Measurements from ENCODE around the gene TANGO2. TPM values are rescaled to one million over a fixed set of nuclear protein-coding genes. Genes with fewer than 3 reads are reported as not detected.

TANGO2 gene
- total and polyA plus RNA-seq, 9 donors = 11.0 to 17.5 (median 13.3) TPM

GRCh38 chr22:19986410-19987341 is 34.2 kb upstream of the TANGO2 start:
- intact Hi-C loops (cut with DNase I) = no loop called here
- peak; percentile 77 to 88 (median 84) for DNase-seq
- no peaks in the 10 kb centered on the region for H3K4me1 ChIP-seq (ENCODE audit: insufficient read depth)

GRCh38 chr22:19987394-19988306 is 33.3 kb upstream of the TANGO2 start:
- no peaks in the 10 kb centered on the region for H3K27me3 ChIP-seq
- H3K36me3 ChIP-seq = no peaks in the 10 kb centered on the region
- intact Hi-C loops (cut with DNase I) = no loop called here
- H3K4me1 ChIP-seq (ENCODE audit: insufficient read depth) = no peaks in the 10 kb centered on the region
- WGBS, 3 donors = 60 to 87% (median 64%) methylated on average over 13 to 24 of the region's 24 CpGs
- TF ChIP-seq POLR2A (IDR thresholded peaks at IDR 0.05) (no peak), CTCF (IDR thresholded peaks at IDR 0.05) (no peak), EP300 (IDR thresholded peaks at IDR 0.05) (no peak)
- no peak overlapping the region for H3K4me3 ChIP-seq
- DNase-seq = peak in 1 of 5 donors; percentile 44
- H3K27ac ChIP-seq = no peak overlapping the region
- no peaks in the 10 kb centered on the region for H3K9me3 ChIP-seq

More at GRCh38 chr22:19986410-19987341, 34.2 kb upstream of the TANGO2 start:
- Histone ChIP-seq H3K36me3 (no peaks in the 10 kb centered on the region), H3K9me3 (no peaks in the 10 kb centered on the region), H3K4me3 (peak overlapping the region; percentile 54), H3K27me3 (no peaks in the 10 kb centered on the region), H3K27ac (peak overlapping the region in 1 of 2 donors; percentile 42)
- TF ChIP-seq POLR2A (IDR thresholded peaks at IDR 0.05) (peak; percentile 56), EP300 (IDR thresholded peaks at IDR 0.05) (no peak), CTCF (IDR thresholded peaks at IDR 0.05) (no peak)
- 1% methylated on average over 30 to 76 of the region's 76 CpGs for WGBS, 3 donors

GRCh38 chr22:19988331-19988808 is 32.5 kb upstream of the TANGO2 start:
- no peak overlapping the region for H3K27ac ChIP-seq
- intact Hi-C loops (cut with DNase I) = no loop called here
- WGBS, 3 donors = 92 to 94% (median 93%) methylated on average over 9 of the region's 9 CpGs

More at GRCh38 chr22:19988331-19988808, 32.5 kb upstream of the TANGO2 start:
- Histone ChIP-seq H3K36me3 (no peaks in the 10 kb centered on the region), H3K4me3 (no peak overlapping the region), H3K9me3 (no peaks in the 10 kb centered on the region), H3K27me3 (no peaks in the 10 kb centered on the region), H3K4me1 (ENCODE audit: insufficient read depth) (no peaks in the 10 kb centered on the region)
- peak in 2 of 5 donors; percentile 29 to 45 for DNase-seq
- TF ChIP-seq CTCF (IDR thresholded peaks at IDR 0.05) (no peak), POLR2A (IDR thresholded peaks at IDR 0.05) (no peak), EP300 (IDR thresholded peaks at IDR 0.05) (no peak)
